MCF 10A (cell line): ENCODE results near the gene GABARAPL1. TPM values are rescaled to one million over a fixed set of nuclear protein-coding genes. Genes with fewer than 3 reads are reported as not detected.

Experiments used
- BruUV-seq: library from RNA; stranded (reverse); fragments of 400-500 nt; replicated peaks from 2 replicates; lab custom pipeline; 2021; lab: Mats Ljungman, UMichigan
- CTCF ChIA-PET: fragments of 300-600 bp; sonication (Branson Sonifier 250); formaldehyde crosslinking; extraction: SDS; loops from one replicate; lab custom pipeline; 2021; ENCODE audit warnings: antibody characterized with exemption, inconsistent platforms; lab: Yijun Ruan, JAX
- POLR2A ChIA-PET: fragments of 300-600, 350-650 bp; sonication (Branson Sonifier 250); formaldehyde crosslinking; extraction: SDS; loops from one replicate; lab custom pipeline; 2020; ENCODE audit warnings: antibody characterized with exemption, inconsistent platforms; lab: Yijun Ruan, JAX
- DNase-seq: peaks from one replicate; pipeline ENCODE4 v3.0.0-alpha.2; 2018; ENCODE audit not compliant: unreplicated experiment
- H3K27ac Mint-ChIP-seq: one replicate; pipeline ENCODE4 v1.8.0; 2022; ENCODE audit warnings: mild to moderate bottlenecking, low read depth, mixed read lengths; ENCODE audit not compliant: unreplicated experiment
- H3K27me3 Mint-ChIP-seq: one replicate; pipeline ENCODE4 v1.8.0; 2022; ENCODE audit warnings: mixed read lengths; ENCODE audit not compliant: insufficient read depth, unreplicated experiment
- H3K36me3 Mint-ChIP-seq: one replicate; pipeline ENCODE4 v1.8.0; 2022; ENCODE audit warnings: mild to moderate bottlenecking, moderate library complexity, mixed read lengths; ENCODE audit not compliant: insufficient read depth, unreplicated experiment
- H3K4me1 Mint-ChIP-seq: one replicate; pipeline ENCODE4 v1.8.0; 2022; ENCODE audit warnings: mixed read lengths; ENCODE audit not compliant: insufficient read depth, unreplicated experiment
- H3K4me3 Mint-ChIP-seq: one replicate; pipeline ENCODE4 v1.8.0; 2022; ENCODE audit warnings: mild to moderate bottlenecking, moderate library complexity, mixed read lengths; ENCODE audit not compliant: unreplicated experiment
- H3K9me3 Mint-ChIP-seq: one replicate; pipeline ENCODE4 v1.8.0; 2022; ENCODE audit warnings: mixed read lengths; ENCODE audit not compliant: unreplicated experiment
- intact Hi-C: fragments of 100-400 bp; cut with micrococcal nuclease; formaldehyde crosslinking; loops from 2 replicates; pipeline ENCODE4 v1.14.1; 2022
- total RNA-seq: library from RNA; stranded (reverse); gene quantifications from 2 replicates; pipeline ENCODE4 v1.2.3, GENCODE V29; 2022
- TF ChIP-seq, protein P1 (sequence below): fragments of 200-600 bp; IDR thresholded peaks from one replicate; pipeline ENCODE4 v1.8.0; 2022; ENCODE audit warnings: antibody characterized with exemption, mild to moderate bottlenecking; ENCODE audit not compliant: unreplicated experiment

GABARAPL1 gene
- total RNA-seq, 1 experiment from 2014 or later: 19.7 TPM

DNA sequence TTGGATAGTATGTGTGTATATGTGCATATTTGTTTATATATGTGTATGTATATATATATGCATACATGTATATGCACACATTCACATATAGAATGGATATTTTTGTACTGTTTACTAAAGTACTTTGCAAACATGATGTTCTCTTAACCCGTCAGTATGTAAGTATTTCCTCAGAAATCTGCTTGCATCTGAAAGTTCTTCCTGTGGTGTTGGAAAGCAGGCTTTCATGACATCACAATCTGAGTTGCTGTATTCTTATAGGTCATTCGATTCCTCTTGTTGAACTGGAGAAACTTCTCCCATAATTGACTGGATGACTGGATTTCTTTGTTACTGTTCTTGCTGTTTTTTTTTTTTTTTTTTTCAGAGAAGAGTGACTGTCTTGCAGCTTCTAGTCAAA is 29.1 kb downstream of the GABARAPL1 start:
- DNase-seq: no peak
- Mint-ChIP-seq H3K4me1 (peaks cover 17% of the 10 kb centered on the region), H3K4me3 (no peak overlapping the region), H3K36me3 (no peaks in the 10 kb centered on the region), H3K9me3 (no peaks in the 10 kb centered on the region), H3K27ac (no peak overlapping the region), H3K27me3 (no peaks in the 10 kb centered on the region)
- BruUV-seq: no TSS peak
- ChIA-PET POLR2A (no interaction called here), CTCF (interaction anchor here (0.6 kb wide), 1 partner anchor 491 kb away, joined by 3 read pairs; no protein-coding TSS in a partner anchor)
- intact Hi-C loops: no loop called here
- TF ChIP-seq, protein P1, sequence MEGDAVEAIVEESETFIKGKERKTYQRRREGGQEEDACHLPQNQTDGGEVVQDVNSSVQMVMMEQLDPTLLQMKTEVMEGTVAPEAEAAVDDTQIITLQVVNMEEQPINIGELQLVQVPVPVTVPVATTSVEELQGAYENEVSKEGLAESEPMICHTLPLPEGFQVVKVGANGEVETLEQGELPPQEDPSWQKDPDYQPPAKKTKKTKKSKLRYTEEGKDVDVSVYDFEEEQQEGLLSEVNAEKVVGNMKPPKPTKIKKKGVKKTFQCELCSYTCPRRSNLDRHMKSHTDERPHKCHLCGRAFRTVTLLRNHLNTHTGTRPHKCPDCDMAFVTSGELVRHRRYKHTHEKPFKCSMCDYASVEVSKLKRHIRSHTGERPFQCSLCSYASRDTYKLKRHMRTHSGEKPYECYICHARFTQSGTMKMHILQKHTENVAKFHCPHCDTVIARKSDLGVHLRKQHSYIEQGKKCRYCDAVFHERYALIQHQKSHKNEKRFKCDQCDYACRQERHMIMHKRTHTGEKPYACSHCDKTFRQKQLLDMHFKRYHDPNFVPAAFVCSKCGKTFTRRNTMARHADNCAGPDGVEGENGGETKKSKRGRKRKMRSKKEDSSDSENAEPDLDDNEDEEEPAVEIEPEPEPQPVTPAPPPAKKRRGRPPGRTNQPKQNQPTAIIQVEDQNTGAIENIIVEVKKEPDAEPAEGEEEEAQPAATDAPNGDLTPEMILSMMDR: no peak

GRCh38 chr12:10242539-10242938 is 29.9 kb downstream of the GABARAPL1 start:
- TF ChIP-seq, protein P1: no peak
- H3K27me3 Mint-ChIP-seq: no peaks in the 10 kb centered on the region
- DNase-seq: no peak
- no peaks in the 10 kb centered on the region for H3K9me3 Mint-ChIP-seq
- no TSS peak for BruUV-seq
- H3K4me3 Mint-ChIP-seq: no peak overlapping the region
- no peak overlapping the region for H3K27ac Mint-ChIP-seq
- H3K4me1 Mint-ChIP-seq: peaks cover 17% of the 10 kb centered on the region
- no peaks in the 10 kb centered on the region for H3K36me3 Mint-ChIP-seq
- ChIA-PET CTCF (interaction anchor here (0.6 kb wide), 2 partner anchors 12 to 492 kb away, joined by 3 to 4 read pairs; no protein-coding TSS in a partner anchor), POLR2A (no interaction called here)
- intact Hi-C loops: no loop called here

GRCh38 chr12:10243818-10244520 is 31.3 kb downstream of the GABARAPL1 start:
- Mint-ChIP-seq H3K4me1 (peaks cover 17% of the 10 kb centered on the region), H3K27ac (no peak overlapping the region), H3K27me3 (no peaks in the 10 kb centered on the region), H3K9me3 (no peaks in the 10 kb centered on the region), H3K36me3 (no peaks in the 10 kb centered on the region), H3K4me3 (no peak overlapping the region)
- BruUV-seq: no TSS peak
- ChIA-PET POLR2A (interaction anchor here (0.6 to 1.1 kb wide), 2 partner anchors 31 to 264 kb away, joined by 3 read pairs; no protein-coding TSS in a partner anchor), CTCF (interaction anchor here (0.6 to 2.0 kb wide), 3 partner anchors 8 to 322 kb away, joined by 3 to 14 read pairs (median 3); no protein-coding TSS in a partner anchor)
- intact Hi-C loops: no loop called here
- no peak for DNase-seq
- TF ChIP-seq, protein P1: no peak

DNA sequence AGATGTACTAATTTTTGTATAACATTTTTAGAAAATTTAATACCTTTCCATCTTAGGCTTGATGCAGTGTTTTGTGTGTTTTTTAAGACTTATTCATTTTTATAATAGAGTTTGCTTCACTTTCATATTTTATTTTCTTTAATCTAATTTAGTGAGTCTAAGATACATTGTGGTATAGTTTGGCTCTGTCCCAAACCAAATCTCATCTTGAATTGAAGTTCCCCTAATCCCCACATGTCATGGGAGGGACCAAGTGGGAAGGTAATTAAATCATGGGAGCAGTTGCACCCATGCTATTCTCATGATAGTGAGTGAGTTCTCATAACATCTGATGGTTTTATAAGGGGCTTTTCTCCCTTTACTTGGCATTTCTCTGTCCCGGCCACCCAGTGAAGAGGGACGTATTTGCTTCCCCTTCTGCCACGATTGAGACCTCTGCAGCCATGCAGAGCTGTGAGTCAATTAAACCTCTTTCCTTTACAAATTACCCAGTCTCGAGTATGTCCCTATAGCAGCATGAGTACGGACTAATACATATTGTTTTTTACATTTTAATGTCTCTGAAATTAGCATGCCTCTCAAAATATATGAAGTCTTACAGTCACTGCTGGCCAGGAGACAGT is 34.9 kb downstream of the GABARAPL1 start:
- H3K27ac Mint-ChIP-seq: no peak overlapping the region
- H3K4me3 Mint-ChIP-seq: no peak overlapping the region
- no peaks in the 10 kb centered on the region for H3K27me3 Mint-ChIP-seq
- CTCF ChIA-PET: no interaction called here
- POLR2A ChIA-PET: no interaction called here
- H3K4me1 Mint-ChIP-seq: no peaks in the 10 kb centered on the region
- TF ChIP-seq, protein P1: no peak
- H3K9me3 Mint-ChIP-seq: no peaks in the 10 kb centered on the region
- BruUV-seq: no TSS peak
- no peak for DNase-seq
- no peaks in the 10 kb centered on the region for H3K36me3 Mint-ChIP-seq
- intact Hi-C loops: no loop called here
